Activated CD4-positive, CD25-positive, alpha-beta regulatory T cell treated with anti-CD3 and anti-CD28 coated beads, Interleukin-2, amount 50 U/mL, for 24 hours (primary cell): ENCODE results near the gene DHRS12.

Experiments
- ATAC-seq, 2 donors: fragments of 150-1000 bp; cut with Tn5 transposase; one replicate each; pipeline ENCODE4 v1.10.0; 2021; ENCODE audit warnings: mild to moderate bottlenecking in 1 of 2, moderate library complexity in 1 of 2

Gene DHRS12

GRCh38 chr13:51758691-51759090 is 45.3 kb downstream of the DHRS12 start:
- ATAC-seq = no peak

- no peak for ATAC-seq
Observed at GRCh38 chr13:51756651-51757050, 47.3 kb downstream of the DHRS12 start.

DNA sequence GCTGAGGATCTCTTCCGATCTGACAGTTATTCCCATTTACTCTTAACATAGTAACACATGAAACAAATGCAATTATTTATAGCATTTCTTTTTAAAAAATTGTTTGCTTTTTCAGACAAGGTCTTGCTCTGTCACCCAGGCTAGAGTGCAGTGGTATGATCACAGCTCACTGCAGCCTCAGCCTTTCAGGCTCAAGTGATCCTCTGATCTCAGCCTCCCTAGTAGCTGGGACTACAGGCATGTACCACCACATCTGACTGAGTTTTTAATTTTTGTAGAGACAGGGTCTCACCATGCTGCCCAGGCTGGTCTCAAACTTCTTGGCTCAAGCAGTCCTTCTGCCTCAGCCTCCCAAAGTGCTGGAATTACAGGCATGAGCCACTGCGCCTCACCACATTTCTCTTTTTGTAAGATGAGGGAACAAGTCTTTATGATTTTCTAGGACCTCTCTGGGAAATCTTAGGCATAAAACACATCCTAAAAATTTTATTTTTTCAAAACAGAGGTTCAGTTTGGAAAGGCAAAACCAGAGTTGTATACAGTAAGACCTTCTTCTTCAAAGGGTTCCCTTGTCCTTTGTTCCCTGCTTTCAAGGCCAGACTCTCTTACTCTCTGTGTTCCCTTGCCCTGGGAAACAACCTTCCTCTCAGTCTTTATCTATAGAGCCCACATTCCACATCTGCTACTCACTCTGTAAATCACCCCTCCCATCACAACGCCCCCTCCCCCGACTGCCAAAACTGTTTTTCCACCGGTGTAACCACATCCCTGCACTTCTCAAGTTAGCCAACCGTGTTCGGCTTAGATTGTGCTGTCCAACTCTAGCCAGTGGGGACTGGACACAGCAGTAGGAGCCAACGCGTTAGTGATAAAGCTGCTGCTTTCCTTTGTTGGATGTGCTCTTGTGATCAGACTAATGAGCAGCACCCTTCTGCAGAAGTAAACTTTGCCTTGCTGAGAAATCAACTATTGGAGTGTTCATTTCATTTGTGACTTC is 56.2 kb downstream of the DHRS12 start:
- ATAC-seq = no peak

DNA sequence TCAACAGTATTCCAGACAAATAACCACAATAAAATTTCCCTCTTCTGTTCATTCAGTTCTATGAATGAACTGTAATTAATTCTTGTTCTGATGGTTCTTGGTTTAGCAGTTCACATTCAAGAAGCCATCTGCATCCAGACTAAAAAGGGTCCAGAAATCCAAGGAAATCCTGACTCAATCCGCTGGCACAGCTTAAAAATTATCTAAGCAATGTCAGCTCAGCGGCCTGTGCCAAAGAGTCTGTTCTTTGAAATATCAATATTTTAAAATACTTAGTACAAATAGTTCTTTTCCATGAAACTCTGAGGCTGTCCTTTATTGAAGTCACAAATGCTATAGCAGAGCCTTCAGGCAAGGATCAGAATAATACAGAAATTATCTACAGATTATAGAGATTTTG is 57.2 kb downstream of the DHRS12 start:
- no peak for ATAC-seq

GRCh38 chr13:51745243-51745642 is 58.7 kb downstream of the DHRS12 start:
- ATAC-seq = no peak

DNA sequence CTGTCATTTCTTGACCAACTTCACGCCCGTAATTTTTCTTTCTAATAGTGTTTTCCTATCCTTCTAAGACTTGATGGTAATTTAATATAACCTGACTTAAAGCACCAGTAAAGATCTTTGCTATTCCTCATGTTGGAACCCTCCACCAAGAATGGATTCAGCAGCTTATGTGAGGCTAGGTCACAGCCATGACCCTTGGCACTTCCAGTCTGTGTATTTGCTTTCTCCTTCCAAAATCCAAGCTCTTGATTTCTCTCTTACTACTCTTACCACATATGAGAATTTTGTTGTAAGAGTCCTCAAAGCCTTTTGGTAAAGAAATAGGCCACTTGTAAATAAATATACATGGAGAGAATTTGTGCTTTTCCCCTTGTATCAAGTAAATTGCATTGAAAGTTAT is 61.4 kb downstream of the DHRS12 start:
- no peak for ATAC-seq

- ATAC-seq = no peak
Observed at GRCh38 chr13:51742031-51742430, 61.9 kb downstream of the DHRS12 start.

- ATAC-seq = no peak
Observed at GRCh38 chr13:51740698-51741097, 63.3 kb downstream of the DHRS12 start.

DNA sequence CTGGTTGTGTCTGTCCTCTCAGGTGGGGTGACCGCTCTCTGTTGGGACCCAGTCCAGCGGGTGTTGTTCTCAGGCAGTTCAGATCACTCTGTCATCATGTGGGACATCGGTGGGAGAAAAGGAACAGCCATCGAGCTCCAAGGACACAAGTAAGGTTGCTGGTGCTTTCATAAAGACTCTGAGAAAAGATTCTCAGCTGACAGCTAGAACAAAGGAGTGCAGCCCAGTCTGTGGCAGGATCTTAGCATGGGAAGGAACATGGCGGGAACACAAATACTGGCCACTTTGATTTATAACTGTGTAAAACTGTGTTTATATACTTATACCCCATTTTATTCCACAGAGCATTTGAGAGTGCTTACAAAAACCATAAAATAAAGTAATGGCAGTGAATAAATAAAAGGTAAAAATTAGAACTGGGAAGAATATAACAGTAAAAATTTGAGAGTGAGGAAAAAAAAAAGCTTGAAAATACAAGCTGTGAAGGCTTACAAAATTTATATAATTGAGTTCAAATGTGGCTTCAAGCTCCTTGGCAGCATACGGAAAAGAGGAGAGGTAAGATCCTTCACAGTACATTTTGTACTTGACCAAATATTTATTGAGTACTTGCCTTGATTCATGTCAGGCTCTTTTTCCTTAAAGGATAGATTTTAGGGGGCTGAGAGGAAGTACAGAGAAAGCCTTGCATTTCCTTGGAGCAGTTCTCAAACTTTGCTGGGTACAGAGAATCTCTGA is 64.8 kb downstream of the DHRS12 start:
- ATAC-seq = no peak

GRCh38 chr13:51738226-51738905 is 65.6 kb downstream of the DHRS12 start:
- ATAC-seq = peak in 1 of 2 donors; percentile 63

- no peak for ATAC-seq
Observed at GRCh38 chr13:51737609-51738008, 66.4 kb downstream of the DHRS12 start.

GRCh38 chr13:51734786-51735185 is 69.2 kb downstream of the DHRS12 start:
- ATAC-seq = no peak

DNA sequence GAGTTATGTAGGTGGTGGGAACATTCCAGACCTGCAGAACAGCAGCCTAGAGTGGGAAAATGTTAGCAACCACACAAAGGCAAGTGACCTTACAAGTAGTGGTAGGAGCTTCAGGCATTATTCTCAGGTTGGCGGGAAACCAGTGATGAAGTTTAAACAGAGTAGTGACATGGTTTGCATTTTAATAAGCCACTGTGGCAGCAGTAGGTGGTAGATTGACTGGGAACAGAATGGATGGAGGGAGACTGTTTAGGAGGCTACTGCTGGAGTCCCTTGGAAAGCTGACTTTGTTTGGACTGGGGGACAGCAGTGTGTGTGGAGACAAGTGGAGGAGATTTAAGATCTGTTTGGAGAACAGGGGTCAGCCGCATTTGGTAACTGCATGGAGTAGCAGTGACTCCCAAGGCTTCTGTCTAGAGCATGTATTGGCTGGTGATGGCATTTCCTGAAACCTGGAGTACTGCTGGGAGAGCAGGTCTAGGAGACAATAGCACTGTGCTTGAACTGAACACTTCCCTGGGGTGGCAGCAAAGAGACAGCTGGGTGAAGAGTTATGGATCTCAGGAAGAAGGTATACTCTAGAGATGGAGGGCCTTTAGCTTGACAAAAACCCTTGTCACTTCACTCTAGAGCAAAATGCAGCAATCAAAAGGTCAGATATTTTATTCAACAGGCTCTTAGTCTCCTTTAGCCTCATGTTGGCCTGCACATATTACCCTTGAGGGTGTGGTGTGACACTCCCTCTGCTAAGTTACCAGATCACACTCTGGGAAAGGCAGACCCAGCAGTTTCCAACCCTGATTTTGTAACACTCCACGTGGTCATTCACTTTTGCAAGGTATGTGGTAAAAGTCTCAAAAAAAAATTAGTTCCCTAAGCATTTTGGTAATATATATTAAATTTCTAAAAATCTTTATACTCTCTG is 70.3 kb downstream of the DHRS12 start:
- no peak for ATAC-seq

GRCh38 chr13:51731759-51732158 is 72.2 kb downstream of the DHRS12 start:
- ATAC-seq = no peak

DNA sequence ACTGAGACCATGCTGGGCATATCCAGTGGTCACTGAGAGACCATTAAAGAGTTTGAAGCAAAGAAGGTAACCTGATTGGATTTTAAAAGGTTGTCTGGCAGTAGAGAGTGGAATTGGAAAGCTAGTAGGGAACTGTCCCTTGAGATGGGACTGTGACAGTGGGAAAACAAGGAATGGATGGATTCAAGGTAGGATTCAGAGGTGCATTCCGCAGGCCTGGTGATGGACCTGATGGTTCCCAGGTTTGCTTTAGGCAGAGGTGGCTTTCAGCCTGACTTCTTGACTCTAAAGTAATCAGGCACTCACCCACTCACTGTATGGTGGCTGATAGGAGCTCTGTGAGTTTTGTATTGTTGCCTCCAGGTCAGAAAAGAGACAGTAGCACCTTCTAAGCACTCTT is 73.0 kb downstream of the DHRS12 start:
- ATAC-seq = no peak

DNA sequence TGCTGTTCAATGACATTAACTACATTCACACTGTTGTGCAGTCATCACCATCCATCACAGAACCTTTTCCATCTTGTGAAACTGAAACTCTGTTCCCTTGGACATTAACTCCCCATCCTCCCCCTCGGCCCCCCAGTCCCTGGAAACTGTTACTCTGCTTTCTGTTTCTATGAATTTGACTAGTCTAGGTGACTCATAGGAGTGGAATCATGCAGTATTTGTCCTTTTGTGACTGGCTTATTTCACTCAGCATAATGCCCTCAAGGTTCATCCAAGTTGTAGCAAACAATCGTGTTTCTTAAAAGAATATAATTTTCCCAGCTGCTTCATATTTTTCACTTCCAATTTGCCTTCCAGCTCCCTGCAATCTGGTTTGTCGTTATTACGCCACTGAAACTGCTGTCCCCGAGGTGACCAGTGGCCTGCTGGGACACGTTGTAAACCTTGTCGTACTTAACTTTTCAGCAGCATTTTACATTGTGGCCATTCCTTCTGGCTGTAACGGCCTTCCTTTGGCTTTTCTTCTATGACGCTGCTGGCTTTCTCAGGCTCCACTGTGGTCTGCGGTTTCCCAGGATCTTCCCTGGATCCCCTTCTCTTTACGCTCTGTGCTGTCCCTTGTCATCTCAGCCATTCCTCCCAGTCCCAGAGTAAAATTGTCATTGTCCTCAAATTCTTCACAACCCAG is 74.0 kb downstream of the DHRS12 start:
- peak; percentile 80 to 86 for ATAC-seq

DNA sequence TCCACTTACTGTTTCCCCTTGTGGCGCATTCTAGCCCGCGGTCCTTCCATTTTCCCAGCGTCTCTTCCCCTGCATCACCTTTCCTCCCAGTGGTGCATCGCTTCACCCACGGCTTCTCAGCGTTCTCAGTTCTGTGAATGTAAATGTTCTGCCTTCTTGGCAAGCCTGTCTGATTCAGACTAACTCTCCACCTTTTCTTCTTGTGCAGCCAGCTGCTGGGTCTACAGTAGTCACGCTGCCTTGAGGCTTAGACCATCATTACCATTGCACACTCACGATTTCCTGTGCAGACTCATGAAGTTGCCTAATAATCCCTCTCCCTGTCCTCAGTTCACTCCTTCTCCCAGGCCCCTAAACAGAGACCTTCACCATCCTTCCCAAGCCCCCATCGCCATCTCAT is 75.0 kb downstream of the DHRS12 start:
- ATAC-seq = no peak

DNA sequence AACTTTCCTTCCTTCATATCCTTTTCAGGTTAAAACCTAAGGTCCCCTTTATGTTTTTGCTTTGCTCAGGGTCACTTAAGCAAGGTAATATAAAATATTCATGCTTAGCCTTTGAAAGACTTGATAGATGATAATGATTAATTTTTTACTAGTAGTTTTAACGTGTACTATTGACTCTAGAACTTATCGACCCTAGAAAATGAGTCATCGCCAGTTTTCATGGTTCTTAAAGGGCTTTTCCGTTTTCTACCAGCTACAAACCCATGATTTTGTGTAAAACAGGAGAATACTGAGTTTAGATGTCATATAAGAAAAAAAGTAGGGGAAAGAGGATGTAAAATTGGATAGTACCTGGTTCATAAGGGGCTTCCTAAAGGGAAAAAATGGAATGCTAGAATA is 75.7 kb downstream of the DHRS12 start:
- no peak for ATAC-seq

DNA sequence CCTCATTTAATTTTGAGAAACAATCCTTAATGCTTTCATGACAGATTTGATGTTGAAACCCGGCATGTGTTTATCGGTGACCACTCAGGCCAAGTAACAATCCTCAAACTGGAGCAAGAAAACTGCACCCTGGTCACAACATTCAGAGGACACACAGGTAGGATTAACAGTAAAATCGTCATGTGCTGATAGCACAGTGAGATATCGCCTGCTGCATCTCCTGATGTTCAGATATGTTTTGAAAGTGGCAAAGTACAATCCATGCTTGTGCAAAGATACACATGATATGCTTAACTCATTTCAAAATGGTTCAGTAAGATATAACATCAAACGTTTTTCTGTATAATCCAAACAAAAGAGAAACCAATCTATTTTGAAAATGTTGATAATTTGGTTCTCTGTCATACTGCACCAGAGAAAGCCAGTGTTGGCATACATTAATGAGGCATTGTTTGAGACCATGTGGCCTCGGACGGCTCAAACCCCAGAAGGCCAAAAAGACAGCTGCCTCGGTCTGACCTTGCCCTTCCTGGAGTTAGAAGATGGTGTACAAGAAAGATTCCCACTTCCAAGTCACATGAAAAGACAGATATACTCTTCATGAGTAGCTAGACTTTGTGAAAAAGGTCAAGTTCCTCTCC is 76.2 kb downstream of the DHRS12 start:
- ATAC-seq = no peak

DNA sequence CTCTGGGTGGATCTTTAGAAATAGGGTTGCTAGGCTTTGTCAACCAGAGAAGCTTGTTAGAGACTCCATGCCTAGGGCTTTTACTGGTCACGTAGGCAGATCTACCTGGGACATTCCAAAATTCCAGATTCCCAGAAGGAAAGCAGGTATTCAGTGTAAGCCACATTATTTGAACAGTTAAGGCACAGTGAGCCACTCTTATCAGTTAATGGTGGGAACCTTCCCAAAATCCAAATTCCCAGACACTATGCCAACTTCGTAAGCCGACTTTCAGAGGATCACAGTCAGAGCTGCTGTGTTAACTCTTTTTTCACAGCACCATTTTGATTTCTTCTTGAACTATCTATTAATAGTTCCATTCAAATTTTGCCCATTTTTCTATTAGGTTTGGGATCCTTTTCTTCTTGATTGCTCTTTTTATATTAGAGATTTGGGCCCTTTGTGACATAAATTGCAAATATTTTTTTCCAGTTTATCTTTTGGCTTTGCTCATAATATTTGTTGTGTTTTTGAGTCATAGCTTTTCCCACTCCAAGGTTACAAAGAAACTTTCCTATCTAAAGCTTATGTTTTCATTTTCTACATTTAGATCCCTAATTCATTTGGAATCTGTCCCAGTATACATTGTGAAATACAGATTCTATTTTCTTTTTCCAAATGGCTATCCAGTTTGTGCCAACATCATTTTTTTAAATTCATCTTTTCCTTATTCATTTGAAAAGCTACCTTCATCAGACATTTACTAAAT is 77.3 kb downstream of the DHRS12 start:
- no peak for ATAC-seq
